Omental fat pad (tissue), 4 donors: ENCODE measurements around the gene IGSF21. TPM values are rescaled to one million over a fixed set of nuclear protein-coding genes. Genes with fewer than 3 reads are reported as not detected.
"Not testable (repeated sequence)": the region's sequence is repeated elsewhere in the genome, so short reads cannot be mapped to it uniquely, and the experiment has no call there.

Source experiments
- ATAC-seq: fragments of 150-250 bp; one replicate; pipeline ENCODE4 v1.9.1; 2016; ENCODE audit warnings: mild to moderate bottlenecking, moderate library complexity; ENCODE audit not compliant: low FRiP score
- DNase-seq: peaks from one replicate; pipeline ENCODE4 v3.0.0-alpha.2; 2019; ENCODE audit warnings: low spot score
- CTCF ChIP-seq, 3 donors: fragments of 450-650 bp; IDR thresholded peaks; one replicate each; pipeline ENCODE4 v1.5.1; 2016 to 2017; ENCODE audit warnings: antibody characterized with exemption in 3 of 3, mild to moderate bottlenecking in 3 of 3, moderate library complexity in 2 of 3
- total RNA-seq, 4 donors: library from RNA; depleted of rRNA; stranded (reverse); fragments of >200 nt; gene quantifications; one replicate each; pipeline ENCODE4 v1.1.0, GENCODE V29; 2016

Gene IGSF21
- total RNA-seq, 4 donors from 2014 or later = 0.56 to 7.8 (median 7.4) TPM; not detected in 1

DNA sequence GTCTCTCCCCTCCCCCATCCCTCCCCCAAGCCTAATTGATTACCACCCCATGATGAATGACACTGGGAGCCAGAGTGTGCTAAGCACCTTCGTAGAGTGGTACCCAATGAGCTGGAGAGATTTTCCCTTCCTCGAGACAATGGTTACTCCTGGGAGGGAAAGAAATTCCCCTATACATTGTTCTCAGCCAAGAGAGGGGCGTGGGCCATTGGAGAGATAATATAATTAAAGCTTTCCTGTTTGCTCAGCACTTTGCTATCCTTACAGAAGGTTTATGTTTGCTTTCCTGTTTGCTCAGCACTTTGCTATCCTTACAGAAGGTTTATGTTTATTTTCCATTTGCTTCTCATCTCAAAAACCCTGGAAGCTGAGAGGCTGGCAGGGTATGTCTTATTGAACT is 247.0 kb downstream of the IGSF21 start:
- ATAC-seq (no peak), DNase-seq (no peak)
- TF ChIP-seq CTCF (IDR thresholded peaks at IDR 0.05) = no peak

- DNase-seq (no peak), ATAC-seq (no peak)
- no peak for TF ChIP-seq CTCF (IDR thresholded peaks at IDR 0.05)
Measured at GRCh38 chr1:18357622-18358230, 250.1 kb downstream of the IGSF21 start.

DNA sequence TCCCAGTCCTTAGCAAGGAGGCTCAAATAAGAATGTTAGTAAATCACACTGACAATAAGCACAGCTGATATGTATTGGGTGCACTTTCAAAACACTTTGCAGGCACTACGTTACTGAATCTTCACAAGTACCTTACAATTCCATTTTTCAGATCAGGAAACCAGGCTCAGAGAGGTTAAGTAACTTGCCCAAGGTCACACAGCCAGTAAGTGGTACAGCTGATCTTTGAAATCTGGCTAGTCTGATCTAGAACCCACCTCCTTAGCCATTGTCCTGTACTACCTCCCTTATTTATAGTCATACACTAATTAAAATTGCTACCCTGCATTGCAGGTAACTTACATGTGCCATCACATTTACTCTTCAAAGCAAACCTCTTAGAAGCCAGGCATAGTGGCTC is 251.0 kb downstream of the IGSF21 start:
- ATAC-seq (no peak), DNase-seq (no peak)
- TF ChIP-seq CTCF (IDR thresholded peaks at IDR 0.05) = no peak

- ATAC-seq (no peak), DNase-seq (no peak)
- TF ChIP-seq CTCF (IDR thresholded peaks at IDR 0.05) = no peak
Measured at GRCh38 chr1:18360251-18360650, 252.7 kb downstream of the IGSF21 start.

GRCh38 chr1:18362150-18362549 is 254.6 kb downstream of the IGSF21 start:
- no peak for ATAC-seq
- no peak for TF ChIP-seq CTCF (IDR thresholded peaks at IDR 0.05)

DNA sequence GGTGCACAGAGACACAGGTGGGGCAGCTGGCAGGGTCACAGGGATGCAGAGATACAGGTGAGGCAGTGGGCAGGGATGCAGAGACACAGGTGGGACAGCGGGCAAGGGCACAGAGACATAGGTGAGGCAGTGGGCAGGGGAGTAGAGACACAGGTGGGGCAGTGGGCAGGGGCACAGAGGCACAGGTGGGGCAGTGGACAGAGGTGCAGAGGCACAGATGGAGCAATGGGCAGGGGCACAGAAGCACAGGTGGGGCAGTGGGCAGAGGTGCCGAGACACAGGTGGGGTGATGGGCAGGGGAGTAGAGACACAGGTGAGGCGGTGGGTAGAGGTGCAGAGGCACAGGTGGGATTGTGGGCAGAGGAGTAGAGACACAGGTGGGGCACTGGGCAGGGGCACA is 255.8 kb downstream of the IGSF21 start:
- ATAC-seq (no peak), DNase-seq (no peak)
- no peak for TF ChIP-seq CTCF (IDR thresholded peaks at IDR 0.05)

More at GRCh38 chr1:18362150-18362549, 254.6 kb downstream of the IGSF21 start:
- DNase-seq = no peak

GRCh38 chr1:18365099-18365705 is 257.6 kb downstream of the IGSF21 start:
- TF ChIP-seq CTCF (IDR thresholded peaks at IDR 0.05) = no peak
- ATAC-seq (no peak), DNase-seq (no peak)

GRCh38 chr1:18372505-18372904 is 264.9 kb downstream of the IGSF21 start:
- not testable (repeated sequence) for DNase-seq, ATAC-seq
